Hepatocyte (in vitro differentiated cells): ENCODE measurements around the gene ATP9B. TPM values are rescaled to one million over a fixed set of nuclear protein-coding genes. Genes with fewer than 3 reads are reported as not detected.

Experiments used
- DNase-seq: peaks from one replicate; pipeline ENCODE4 v3.0.0-alpha.2; 2016; ENCODE audit warnings: low spot score
- H2AFZ ChIP-seq: fragments of 200-600 bp; sonication (generic); 2 replicates; pipeline ENCODE4 v1.6.0; 2016; ENCODE audit warnings: antibody characterized with exemption, mild to moderate bottlenecking
- H3K27ac ChIP-seq: fragments of 200-600 bp; sonication (generic); 2 replicates; pipeline ENCODE4 v1.5.1; 2016; ENCODE audit warnings: mild to moderate bottlenecking
- H3K27me3 ChIP-seq: fragments of 200-600 bp; sonication (generic); 2 replicates; pipeline ENCODE4 v1.6.1; 2016
- H3K36me3 ChIP-seq: fragments of 200-600 bp; sonication (generic); replicated peaks from 2 replicates; pipeline ENCODE4 v1.5.1; 2016; ENCODE audit warnings: low read depth; ENCODE audit not compliant: insufficient read depth
- H3K4me1 ChIP-seq: fragments of 200-600 bp; sonication (generic); 2 replicates; pipeline ENCODE4 v1.5.1; 2016; ENCODE audit warnings: mild to moderate bottlenecking, moderate library complexity; ENCODE audit not compliant: insufficient read depth
- H3K4me2 ChIP-seq: fragments of 200-600 bp; sonication (generic); 2 replicates; pipeline ENCODE4 v1.6.0; 2016
- H3K4me3 ChIP-seq: fragments of 200-600 bp; sonication (generic); 2 replicates; pipeline ENCODE4 v1.5.1; 2016; ENCODE audit warnings: mild to moderate bottlenecking
- H3K79me2 ChIP-seq: fragments of 200-600 bp; sonication (generic); 2 replicates; pipeline ENCODE4 v1.6.0; 2017; ENCODE audit warnings: mild to moderate bottlenecking
- H3K9me2 ChIP-seq: fragments of 200-600 bp; sonication (generic); replicated peaks from 2 replicates; pipeline ENCODE4 v1.6.0; 2017; ENCODE audit warnings: mild to moderate bottlenecking; ENCODE audit not compliant: insufficient read depth
- H3K9me3 ChIP-seq: fragments of 200-600 bp; sonication (generic); 2 replicates; pipeline ENCODE4 v1.5.1; 2016; ENCODE audit warnings: low read depth, mild to moderate bottlenecking
- H4K20me1 ChIP-seq: fragments of 200-600 bp; sonication (generic); 2 replicates; pipeline ENCODE4 v1.6.0; 2016; ENCODE audit warnings: mild to moderate bottlenecking; ENCODE audit not compliant: insufficient read depth, poor library complexity, severe bottlenecking
- CTCF ChIP-seq: fragments of 200-600 bp; sonication (generic); IDR thresholded peaks from 2 replicates; pipeline ENCODE4 v1.5.1; 2016; ENCODE audit warnings: antibody characterized with exemption, mild to moderate bottlenecking; ENCODE audit not compliant: poor library complexity
- EZH2 ChIP-seq: fragments of 200-600 bp; sonication (generic); IDR thresholded peaks from 2 replicates; pipeline ENCODE4 v1.6.1; 2016; ENCODE audit warnings: antibody characterized with exemption, mild to moderate bottlenecking, borderline replicate concordance
- EZH2phosphoT487 ChIP-seq: fragments of 200-600 bp; sonication (generic); IDR thresholded peaks from one replicate; pipeline ENCODE4 v1.6.1; 2018; ENCODE audit warnings: antibody characterized with exemption, mild to moderate bottlenecking, low read depth, moderate library complexity; ENCODE audit not compliant: unreplicated experiment, severe bottlenecking
- WGBS: methylation state at CpG from one replicate; pipeline ENCODE4 v1.1.6; 2016; ENCODE audit warnings: low lambda C conversion rate; ENCODE audit errors: missing lambda C conversion rate; 5-methylcytosine and 5-hydroxymethylcytosine counted together
- polyA plus RNA-seq: library from polyadenylated mRNA; unstranded; fragments of >200 nt; fragmentation: Nextera tagmentation; extraction: Ambion mirVana; gene quantifications from 2 replicates; pipeline ENCODE4 v1.2.1, GENCODE V29; 2016
- total RNA-seq: library from RNA; depleted of rRNA; stranded (reverse); fragments of >200 nt; gene quantifications from 2 replicates; pipeline ENCODE4 v1.2.3, GENCODE V29; 2014

ATP9B gene
- total and polyA plus RNA-seq, 2 experiments from 2014 or later, result 14.6 to 23.8 TPM

- H3K9me2 ChIP-seq, result no peaks in the 10 kb centered on the region
- no peaks in the 10 kb centered on the region for H3K79me2 ChIP-seq
- no peak for TF ChIP-seq CTCF
- TF ChIP-seq EZH2phosphoT487, result no peak
- no peak for TF ChIP-seq EZH2
Measured at GRCh38 chr18:79382681-79383387, 313.6 kb downstream of the ATP9B start.

GRCh38 chr18:79383388-79384056, 314.3 kb downstream of the ATP9B start:
- Histone ChIP-seq H3K4me3 (no peak overlapping the region), H4K20me1 (no peaks in the 10 kb centered on the region), H3K36me3 (no peaks in the 10 kb centered on the region), H3K9me2 (no peaks in the 10 kb centered on the region), H3K79me2 (no peaks in the 10 kb centered on the region), H2AFZ (no peak overlapping the region), H3K4me2 (no peak overlapping the region), H3K27me3 (peaks cover 6% of the 10 kb centered on the region), H3K27ac (no peak overlapping the region), H3K9me3 (no peaks in the 10 kb centered on the region), H3K4me1 (no peaks in the 10 kb centered on the region)
- no peak for TF ChIP-seq EZH2phosphoT487
- TF ChIP-seq CTCF, result no peak
- no peak for TF ChIP-seq EZH2
- 95% methylated on average over 19 of the region's 20 CpGs for WGBS
- no peak for DNase-seq

More at GRCh38 chr18:79382681-79383387, 313.6 kb downstream of the ATP9B start:
- Histone ChIP-seq H3K9me3 (no peaks in the 10 kb centered on the region), H4K20me1 (no peaks in the 10 kb centered on the region), H3K27me3 (no peaks in the 10 kb centered on the region), H3K36me3 (no peaks in the 10 kb centered on the region), H3K27ac (no peak overlapping the region), H2AFZ (no peak overlapping the region), H3K4me2 (no peak overlapping the region), H3K4me1 (no peaks in the 10 kb centered on the region), H3K4me3 (no peak overlapping the region)
- DNase-seq, result no peak
- WGBS, result 92% methylated on average over 23 of the region's 27 CpGs

GRCh38 chr18:79384151-79384807, 315.1 kb downstream of the ATP9B start:
- Histone ChIP-seq H2AFZ (no peak overlapping the region), H3K27ac (no peak overlapping the region), H3K36me3 (no peaks in the 10 kb centered on the region), H4K20me1 (no peaks in the 10 kb centered on the region), H3K27me3 (peaks cover 13% of the 10 kb centered on the region), H3K9me3 (no peaks in the 10 kb centered on the region), H3K4me1 (no peaks in the 10 kb centered on the region), H3K4me2 (no peak overlapping the region), H3K79me2 (no peaks in the 10 kb centered on the region), H3K4me3 (no peak overlapping the region), H3K9me2 (no peaks in the 10 kb centered on the region)
- TF ChIP-seq CTCF, result no peak
- TF ChIP-seq EZH2, result no peak
- TF ChIP-seq EZH2phosphoT487, result no peak
- no peak for DNase-seq
- 74% methylated on average over 17 of the region's 17 CpGs for WGBS
